GM12878 (cell line): ENCODE data around the gene HCAR3.
"Not testable (repeated sequence)": the region's sequence is repeated elsewhere in the genome, so short reads cannot be mapped to it uniquely, and the experiment has no call there.

Source experiments
- JUND ChIP-seq: IDR thresholded peaks from 2 replicates; pipeline ENCODE4 v1.6.1; 2012; ENCODE audit warnings: low read depth, mild to moderate bottlenecking, low read length, improper control_type of control experiment, moderate library complexity
- MXI1 ChIP-seq: fragments of 150-350 bp; IDR thresholded peaks from 2 replicates; pipeline ENCODE4 v1.6.1; 2011; ENCODE audit warnings: low read depth, mild to moderate bottlenecking, inconsistent platforms, low read length, improper control_type of control experiment
- SRF ChIP-seq, 2 experiments: IDR thresholded peaks; 2 replicates each; pipeline ENCODE4 v1.6.1; 2011; ENCODE audit warnings: low read depth in 2 of 2, low read length in 2 of 2, mild to moderate bottlenecking in 1 of 2, moderate library complexity in 1 of 2
- TF ChIP-seq, protein P1 (sequence below): IDR thresholded peaks from 2 replicates; pipeline ENCODE4 v1.6.1; 2012; ENCODE audit warnings: low read depth, low read length, improper control_type of control experiment
- TF ChIP-seq, protein P2 (sequence below): IDR thresholded peaks from 2 replicates; pipeline ENCODE4 v1.6.1; 2011; ENCODE audit warnings: mild to moderate bottlenecking, low read depth, low read length, moderate library complexity; ENCODE audit not compliant: insufficient replicate concordance

DNA sequence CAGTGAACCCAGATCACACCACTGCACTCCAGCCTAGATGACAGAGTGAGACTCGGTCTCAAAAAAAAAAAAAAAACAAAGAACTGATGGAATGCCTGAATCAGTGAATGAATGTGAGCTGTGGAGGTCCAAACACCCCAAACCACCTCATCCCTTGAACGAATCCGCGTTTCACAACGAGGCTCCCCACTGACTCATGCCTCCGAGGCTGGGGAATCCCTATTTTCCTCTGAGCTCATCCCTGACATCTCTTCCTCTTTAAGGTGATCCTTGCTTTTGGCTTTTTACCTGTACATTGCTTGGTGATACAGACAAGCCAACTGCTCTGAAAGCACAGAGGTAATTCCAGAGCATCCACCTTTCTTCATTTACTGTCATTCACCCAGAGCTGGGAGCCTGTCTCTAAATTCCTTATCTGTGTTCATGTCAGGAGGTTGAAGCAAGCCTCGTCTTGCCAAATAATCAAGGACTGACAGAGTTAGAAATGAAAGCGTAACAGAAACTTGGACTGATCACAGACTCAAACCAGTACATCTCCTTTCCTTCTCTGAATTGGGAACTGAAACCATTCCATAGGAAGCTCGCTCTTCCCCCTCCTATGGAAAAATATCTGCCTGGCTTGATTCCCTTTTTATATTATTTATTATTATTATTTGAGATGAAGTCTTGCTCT, 16.4 kb downstream of the HCAR3 start:
- not testable (repeated sequence) for TF ChIP-seq JUND; MXI1; SRF (IDR thresholded peaks at IDR 0.05; ENCODE audit: low read depth in 2 of 2, low read length in 2 of 2)
- TF ChIP-seq, protein P1, sequence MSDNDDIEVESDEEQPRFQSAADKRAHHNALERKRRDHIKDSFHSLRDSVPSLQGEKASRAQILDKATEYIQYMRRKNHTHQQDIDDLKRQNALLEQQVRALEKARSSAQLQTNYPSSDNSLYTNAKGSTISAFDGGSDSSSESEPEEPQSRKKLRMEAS: not testable (repeated sequence)
- TF ChIP-seq, protein P2, sequence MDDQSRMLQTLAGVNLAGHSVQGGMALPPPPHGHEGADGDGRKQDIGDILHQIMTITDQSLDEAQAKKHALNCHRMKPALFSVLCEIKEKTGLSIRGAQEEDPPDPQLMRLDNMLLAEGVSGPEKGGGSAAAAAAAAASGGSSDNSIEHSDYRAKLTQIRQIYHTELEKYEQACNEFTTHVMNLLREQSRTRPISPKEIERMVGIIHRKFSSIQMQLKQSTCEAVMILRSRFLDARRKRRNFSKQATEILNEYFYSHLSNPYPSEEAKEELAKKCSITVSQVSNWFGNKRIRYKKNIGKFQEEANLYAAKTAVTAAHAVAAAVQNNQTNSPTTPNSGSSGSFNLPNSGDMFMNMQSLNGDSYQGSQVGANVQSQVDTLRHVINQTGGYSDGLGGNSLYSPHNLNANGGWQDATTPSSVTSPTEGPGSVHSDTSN: not testable (repeated sequence)
